ENCODE measurements around the gene BCL7B. TPM values are rescaled to one million over a fixed set of nuclear protein-coding genes. Genes with fewer than 3 reads are reported as not detected.
A peak's percentile ranks its signal among the peaks of the same experiment; 100 is the strongest.

BCL7B gene
- polyA plus RNA-seq, 2 donors: 30.0 to 43.5 TPM

GRCh38 chr7:73521636-73522104, 35.8 kb downstream of the BCL7B start:
- no peaks in the 10 kb centered on the region for H3K36me3 ChIP-seq (ENCODE audit: control insufficient read depth in 2 of 2, insufficient read depth in 2 of 2, low read length in 1 of 2)
- H3K27me3 ChIP-seq (ENCODE audit: control insufficient read depth in 1 of 2, insufficient read depth in 2 of 2, low read length in 2 of 2): no peaks in the 10 kb centered on the region
- H3K4me3 ChIP-seq (ENCODE audit: low read depth in 1 of 2, low read length in 2 of 2): peak overlapping the region; percentile 95 to 97
- H3K4me1 ChIP-seq (ENCODE audit: control insufficient read depth in 2 of 2, insufficient read depth in 2 of 2, low read length in 1 of 2): peaks cover 0 to 2% of the 10 kb centered on the region in 2 donors
- WGBS, 2 donors: 1 to 2% methylated on average over 33 to 62 of the region's 62 CpGs
- H3K27ac ChIP-seq (ENCODE audit: low read depth in 2 of 2, low read length in 1 of 2): peak overlapping the region; percentile 91 to 94
- no peaks in the 10 kb centered on the region for H3K9me3 ChIP-seq (ENCODE audit: control insufficient read depth in 2 of 2, insufficient read depth in 1 of 2, low read depth in 1 of 2, low read length in 1 of 2)

GRCh38 chr7:73520673-73521635, 36.5 kb downstream of the BCL7B start:
- Histone ChIP-seq H3K27me3 (ENCODE audit: control insufficient read depth in 1 of 2, insufficient read depth in 2 of 2, low read length in 2 of 2) (no peaks in the 10 kb centered on the region), H3K9me3 (ENCODE audit: control insufficient read depth in 2 of 2, insufficient read depth in 1 of 2, low read depth in 1 of 2, low read length in 1 of 2) (no peaks in the 10 kb centered on the region), H3K27ac (ENCODE audit: low read depth in 2 of 2, low read length in 1 of 2) (peak overlapping the region; percentile 91 to 94), H3K36me3 (ENCODE audit: control insufficient read depth in 2 of 2, insufficient read depth in 2 of 2, low read length in 1 of 2) (no peaks in the 10 kb centered on the region), H3K4me3 (ENCODE audit: low read depth in 1 of 2, low read length in 2 of 2) (peak overlapping the region; percentile 95 to 97), H3K4me1 (ENCODE audit: control insufficient read depth in 2 of 2, insufficient read depth in 2 of 2, low read length in 1 of 2) (peaks cover 0 to 2% of the 10 kb centered on the region in 2 donors)
- 0% methylated on average over 27 to 36 of the region's 36 CpGs for WGBS, 2 donors

GRCh38 chr7:73519867-73520672, 37.4 kb downstream of the BCL7B start:
- Histone ChIP-seq H3K36me3 (ENCODE audit: control insufficient read depth in 2 of 2, insufficient read depth in 2 of 2, low read length in 1 of 2) (no peaks in the 10 kb centered on the region), H3K4me1 (ENCODE audit: control insufficient read depth in 2 of 2, insufficient read depth in 2 of 2, low read length in 1 of 2) (peaks cover 0 to 2% of the 10 kb centered on the region in 2 donors), H3K27ac (ENCODE audit: low read depth in 2 of 2, low read length in 1 of 2) (peak overlapping the region; percentile 33 to 65), H3K27me3 (ENCODE audit: control insufficient read depth in 1 of 2, insufficient read depth in 2 of 2, low read length in 2 of 2) (no peaks in the 10 kb centered on the region), H3K4me3 (ENCODE audit: low read depth in 1 of 2, low read length in 2 of 2) (peak overlapping the region; percentile 2 to 97), H3K9me3 (ENCODE audit: control insufficient read depth in 2 of 2, insufficient read depth in 1 of 2, low read depth in 1 of 2, low read length in 1 of 2) (no peaks in the 10 kb centered on the region)
- 56 to 58% methylated on average over 18 of the region's 18 CpGs for WGBS, 2 donors

GRCh38 chr7:73518470-73518869, 39.0 kb downstream of the BCL7B start:
- no peak overlapping the region for H3K27ac ChIP-seq (ENCODE audit: low read depth in 2 of 2, low read length in 1 of 2)
- peaks cover 0 to 2% of the 10 kb centered on the region in 2 donors for H3K4me1 ChIP-seq (ENCODE audit: control insufficient read depth in 2 of 2, insufficient read depth in 2 of 2, low read length in 1 of 2)
- WGBS, 2 donors: 76% methylated on average over 5 of the region's 5 CpGs
- peaks cover 0 to 2% of the 10 kb centered on the region in 2 donors for H3K36me3 ChIP-seq (ENCODE audit: control insufficient read depth in 2 of 2, insufficient read depth in 2 of 2, low read length in 1 of 2)
- no peaks in the 10 kb centered on the region for H3K9me3 ChIP-seq (ENCODE audit: control insufficient read depth in 2 of 2, insufficient read depth in 1 of 2, low read depth in 1 of 2, low read length in 1 of 2)
- H3K4me3 ChIP-seq (ENCODE audit: low read depth in 1 of 2, low read length in 2 of 2): no peak overlapping the region
- H3K27me3 ChIP-seq (ENCODE audit: control insufficient read depth in 1 of 2, insufficient read depth in 2 of 2, low read length in 2 of 2): no peaks in the 10 kb centered on the region

GRCh38 chr7:73517241-73517995, 40.1 kb downstream of the BCL7B start:
- Histone ChIP-seq H3K27me3 (ENCODE audit: control insufficient read depth in 1 of 2, insufficient read depth in 2 of 2, low read length in 2 of 2) (no peaks in the 10 kb centered on the region), H3K36me3 (ENCODE audit: control insufficient read depth in 2 of 2, insufficient read depth in 2 of 2, low read length in 1 of 2) (peaks cover 0 to 2% of the 10 kb centered on the region in 2 donors), H3K9me3 (ENCODE audit: control insufficient read depth in 2 of 2, insufficient read depth in 1 of 2, low read depth in 1 of 2, low read length in 1 of 2) (no peaks in the 10 kb centered on the region), H3K4me1 (ENCODE audit: control insufficient read depth in 2 of 2, insufficient read depth in 2 of 2, low read length in 1 of 2) (peaks cover 0 to 4% of the 10 kb centered on the region in 2 donors), H3K4me3 (ENCODE audit: low read depth in 1 of 2, low read length in 2 of 2) (no peak overlapping the region), H3K27ac (ENCODE audit: low read depth in 2 of 2, low read length in 1 of 2) (no peak overlapping the region)
- whole genome bisulfite sequencing, 2 donors: 91 to 92% methylated on average over 6 of the region's 6 CpGs

GRCh38 chr7:73515178-73515577, 42.3 kb downstream of the BCL7B start:
- H3K36me3 ChIP-seq (ENCODE audit: control insufficient read depth in 2 of 2, insufficient read depth in 2 of 2, low read length in 1 of 2): peaks cover 0 to 2% of the 10 kb centered on the region in 2 donors
- no peaks in the 10 kb centered on the region for H3K27me3 ChIP-seq (ENCODE audit: control insufficient read depth in 1 of 2, insufficient read depth in 2 of 2, low read length in 2 of 2)
- peaks cover 0 to 2% of the 10 kb centered on the region in 2 donors for H3K4me1 ChIP-seq (ENCODE audit: control insufficient read depth in 2 of 2, insufficient read depth in 2 of 2, low read length in 1 of 2)
- no peak overlapping the region for H3K27ac ChIP-seq (ENCODE audit: low read depth in 2 of 2, low read length in 1 of 2)
- no peak overlapping the region for H3K4me3 ChIP-seq (ENCODE audit: low read depth in 1 of 2, low read length in 2 of 2)
- H3K9me3 ChIP-seq (ENCODE audit: control insufficient read depth in 2 of 2, insufficient read depth in 1 of 2, low read depth in 1 of 2, low read length in 1 of 2): no peaks in the 10 kb centered on the region
- 94 to 96% methylated on average over 3 of the region's 3 CpGs for WGBS, 2 donors

GRCh38 chr7:73512018-73512780, 45.3 kb downstream of the BCL7B start:
- 73% methylated on average over 8 of the region's 8 CpGs for WGBS, 2 donors
- Histone ChIP-seq H3K4me3 (ENCODE audit: low read depth in 1 of 2, low read length in 2 of 2) (no peak overlapping the region), H3K4me1 (ENCODE audit: control insufficient read depth in 2 of 2, insufficient read depth in 2 of 2, low read length in 1 of 2) (peaks cover 0 to 2% of the 10 kb centered on the region in 2 donors), H3K9me3 (ENCODE audit: control insufficient read depth in 2 of 2, insufficient read depth in 1 of 2, low read depth in 1 of 2, low read length in 1 of 2) (no peaks in the 10 kb centered on the region), H3K27ac (ENCODE audit: low read depth in 2 of 2, low read length in 1 of 2) (no peak overlapping the region), H3K36me3 (ENCODE audit: control insufficient read depth in 2 of 2, insufficient read depth in 2 of 2, low read length in 1 of 2) (peaks cover 1 to 6% of the 10 kb centered on the region in 2 donors), H3K27me3 (ENCODE audit: control insufficient read depth in 1 of 2, insufficient read depth in 2 of 2, low read length in 2 of 2) (no peaks in the 10 kb centered on the region)

GRCh38 chr7:73509463-73509862, 48.0 kb downstream of the BCL7B start:
- Histone ChIP-seq H3K36me3 (ENCODE audit: control insufficient read depth in 2 of 2, insufficient read depth in 2 of 2, low read length in 1 of 2) (peaks cover 6 to 11% of the 10 kb centered on the region in 2 donors), H3K27ac (ENCODE audit: low read depth in 2 of 2, low read length in 1 of 2) (no peak overlapping the region), H3K4me3 (ENCODE audit: low read depth in 1 of 2, low read length in 2 of 2) (no peak overlapping the region)

More at GRCh38 chr7:73509463-73509862, 48.0 kb downstream of the BCL7B start:
- Histone ChIP-seq H3K27me3 (ENCODE audit: control insufficient read depth in 1 of 2, insufficient read depth in 2 of 2, low read length in 2 of 2) (no peaks in the 10 kb centered on the region), H3K4me1 (ENCODE audit: control insufficient read depth in 2 of 2, insufficient read depth in 2 of 2, low read length in 1 of 2) (peaks cover 0 to 2% of the 10 kb centered on the region in 2 donors), H3K9me3 (ENCODE audit: control insufficient read depth in 2 of 2, insufficient read depth in 1 of 2, low read depth in 1 of 2, low read length in 1 of 2) (no peaks in the 10 kb centered on the region)
- 82 to 83% methylated on average over 5 of the region's 5 CpGs for WGBS, 2 donors
